HEK293 (cell line): ENCODE data around the gene STK16.

ENCODE experiments used
- CTCF ChIP-seq: fragments of 450-650 bp; formaldehyde crosslinking; IDR thresholded peaks from 2 replicates; pipeline ENCODE4 v1.5.1; 2016; ENCODE audit warnings: missing biosample characterization, missing genetic modification characterization
- REST ChIP-seq: fragments of 450-650 bp; formaldehyde crosslinking; IDR thresholded peaks from 2 replicates; pipeline ENCODE4 v1.5.1; 2016; ENCODE audit warnings: missing biosample characterization, missing genetic modification characterization
- ZBTB1 ChIP-seq: fragments of 450-650 bp; formaldehyde crosslinking; IDR thresholded peaks from 2 replicates; pipeline ENCODE4 v1.5.1; 2016; ENCODE audit warnings: missing biosample characterization, missing genetic modification characterization
- ZBTB7A ChIP-seq: fragments of 450-650 bp; formaldehyde crosslinking; IDR thresholded peaks from 2 replicates; pipeline ENCODE4 v1.5.1; 2016; ENCODE audit warnings: low read depth, missing biosample characterization, missing genetic modification characterization
- ZNF10 ChIP-seq: fragments of 450-650 bp; formaldehyde crosslinking; IDR thresholded peaks from 2 replicates; pipeline ENCODE4 v1.5.1; 2017; ENCODE audit warnings: missing biosample characterization, missing genetic modification characterization
- ZNF292 ChIP-seq: fragments of 450-650 bp; formaldehyde crosslinking; IDR thresholded peaks from 2 replicates; pipeline ENCODE4 v1.5.1; 2016; ENCODE audit warnings: low read depth, missing biosample characterization, missing genetic modification characterization, borderline replicate concordance
- ZNF544 ChIP-seq: fragments of 450-650 bp; formaldehyde crosslinking; IDR thresholded peaks from 2 replicates; pipeline ENCODE4 v1.5.0; 2017; ENCODE audit warnings: missing biosample characterization, missing genetic modification characterization
- ZNF658 ChIP-seq: fragments of 450-650 bp; formaldehyde crosslinking; IDR thresholded peaks from 2 replicates; pipeline ENCODE4; 2016; ENCODE audit warnings: missing biosample characterization, missing genetic modification characterization

DNA sequence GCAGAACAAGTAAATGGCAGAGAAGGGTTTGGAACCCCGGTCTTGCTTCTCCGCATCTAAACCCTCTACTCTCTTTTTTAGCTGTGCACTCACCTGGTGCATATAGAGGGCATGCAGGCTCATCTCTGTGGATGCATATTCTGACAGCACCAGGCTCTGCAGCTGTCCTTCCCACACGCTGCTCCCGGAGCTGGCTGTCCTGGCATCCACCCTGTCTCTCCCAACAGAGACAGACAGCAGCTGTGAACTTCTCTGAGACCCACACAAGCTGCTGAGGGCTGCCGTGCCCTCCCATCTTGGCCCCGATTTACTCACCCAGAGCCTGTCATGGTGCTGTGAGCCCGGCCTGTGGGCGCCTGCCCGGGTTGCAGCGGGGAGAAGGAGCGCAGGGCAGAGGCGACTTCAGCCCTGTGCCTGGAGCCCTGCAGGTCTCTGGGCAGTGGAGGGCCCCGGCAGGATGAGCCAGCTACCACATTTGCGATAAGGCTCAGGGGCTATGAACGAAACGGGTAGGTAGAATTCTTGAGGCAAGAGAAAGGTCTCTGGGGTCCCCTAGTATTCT, 23.2 kb upstream of the STK16 start:
- no peak for TF ChIP-seq CTCF
- no peak for TF ChIP-seq ZNF658 (tag by site-specific recombination)
- TF ChIP-seq ZNF544 (tag by site-specific recombination): no peak
- no peak for TF ChIP-seq ZNF292 (tag by site-specific recombination)
- no peak for TF ChIP-seq ZBTB1
- TF ChIP-seq ZNF10 (tag by site-specific recombination): no peak
- TF ChIP-seq REST (tag by site-specific recombination): no peak
- TF ChIP-seq ZBTB7A: no peak
